Measurements from ENCODE around the gene IL36B.

IL36B gene

DNA sequence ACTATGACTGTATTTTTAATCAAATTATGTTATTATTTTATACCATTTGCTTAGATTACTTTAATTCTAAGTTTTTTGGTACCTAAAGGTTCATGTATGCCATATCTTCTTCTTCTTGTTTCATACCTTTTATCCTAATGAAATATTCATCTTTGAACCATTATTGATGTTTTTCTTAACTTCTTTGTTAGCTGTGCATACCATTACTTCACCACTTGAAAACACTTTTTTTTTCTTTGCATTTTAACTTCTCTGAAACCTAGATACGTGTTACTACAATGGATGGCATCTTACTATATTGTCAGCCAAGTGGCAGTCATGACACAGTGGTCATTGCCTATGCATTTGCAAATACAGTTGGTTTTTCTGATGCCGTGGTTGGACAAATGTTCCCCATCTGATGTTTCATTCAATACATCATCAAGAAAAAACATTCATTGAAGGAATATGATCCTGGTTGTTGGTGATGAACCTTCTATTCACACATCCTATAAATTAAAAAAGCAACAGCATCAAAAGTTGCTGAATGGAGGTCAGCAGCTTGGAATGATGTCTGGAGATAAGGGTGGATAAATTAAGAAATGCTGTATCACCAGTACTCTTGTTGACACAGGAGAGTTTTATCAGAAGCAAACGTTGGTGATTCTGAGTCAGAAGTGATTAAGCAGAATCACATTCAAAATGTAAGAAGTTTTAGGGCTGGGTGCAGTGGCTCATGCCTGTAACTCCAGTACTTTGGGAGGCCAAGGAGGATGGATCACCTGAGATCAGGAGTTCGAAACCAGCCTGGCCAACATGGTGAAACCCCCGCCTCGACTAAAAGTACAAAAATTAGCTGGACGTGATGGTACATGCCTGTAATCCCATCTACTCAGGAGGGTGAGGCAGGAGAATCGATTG lies 40.0 kb downstream of the IL36B start:
- no peak for DNase-seq

- no peak for DNase-seq
Observed at GRCh38 chr2:113011108-113011507, 41.6 kb downstream of the IL36B start.

DNA sequence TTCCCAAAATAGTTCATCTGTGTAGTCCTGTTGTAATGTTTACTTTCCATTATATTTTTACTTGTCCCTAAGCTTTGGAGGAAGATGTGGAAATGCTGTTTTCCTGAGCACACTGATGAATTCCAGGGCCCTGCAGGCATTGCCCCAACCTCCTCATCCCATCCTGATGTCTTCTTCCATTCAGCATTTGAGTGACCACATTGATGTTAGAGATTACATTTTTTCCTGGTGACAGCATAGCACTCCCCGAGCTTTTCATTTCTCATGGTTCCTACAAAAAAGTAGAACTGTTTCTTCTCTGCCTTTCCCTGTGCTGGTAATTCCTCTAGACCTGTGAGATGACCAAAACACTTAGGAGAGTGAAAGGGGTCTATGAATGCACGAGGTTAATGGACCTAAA lies 42.6 kb downstream of the IL36B start:
- DNase-seq = no peak

DNA sequence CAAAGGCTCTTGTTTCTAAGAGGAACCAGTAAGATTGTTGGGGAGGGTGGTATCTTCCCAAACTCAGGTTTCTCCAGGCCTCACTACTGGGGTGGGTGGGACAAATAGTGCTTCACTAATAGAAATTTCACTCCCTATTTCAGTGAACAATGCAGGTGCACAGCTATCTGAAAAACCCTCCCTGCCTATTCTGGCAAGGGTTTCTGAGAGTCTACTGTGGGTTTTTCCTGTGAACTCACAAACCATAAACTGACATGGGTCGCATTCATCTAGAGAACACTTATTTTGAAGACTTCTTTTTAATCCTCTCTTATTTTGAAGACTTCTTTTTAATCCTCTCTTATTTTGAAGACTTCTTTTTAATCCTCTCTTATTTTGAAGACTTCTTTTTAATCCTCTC lies 43.0 kb downstream of the IL36B start:
- DNase-seq = no peak

DNA sequence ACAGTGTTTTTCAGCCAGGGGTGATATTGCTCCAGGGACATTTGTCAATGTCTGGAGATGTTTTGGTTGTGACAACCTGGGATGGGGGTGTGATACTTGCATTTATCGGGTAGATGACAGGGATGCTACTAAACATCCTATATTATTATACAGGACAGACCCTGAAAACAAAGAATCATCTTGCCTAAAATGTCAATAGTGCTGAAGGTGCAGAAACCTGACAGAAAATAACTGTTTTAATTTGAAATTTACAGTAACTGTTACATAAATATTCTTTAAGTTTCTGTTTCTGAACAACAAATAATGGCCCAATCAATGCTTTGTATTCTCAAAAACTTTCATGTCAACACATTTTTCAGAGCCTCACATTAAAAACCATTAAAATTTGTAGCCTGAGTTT lies 45.4 kb downstream of the IL36B start:
- DNase-seq = no peak

GRCh38 chr2:113005030-113005509 lies 47.6 kb downstream of the IL36B start, which contains the start of gene IL36A:
TSS of gene IL36A (plus strand) at chr2:113005459. CDS start at chr2:113005872, 413 bp downstream.
- DNase-seq = no peak

DNA sequence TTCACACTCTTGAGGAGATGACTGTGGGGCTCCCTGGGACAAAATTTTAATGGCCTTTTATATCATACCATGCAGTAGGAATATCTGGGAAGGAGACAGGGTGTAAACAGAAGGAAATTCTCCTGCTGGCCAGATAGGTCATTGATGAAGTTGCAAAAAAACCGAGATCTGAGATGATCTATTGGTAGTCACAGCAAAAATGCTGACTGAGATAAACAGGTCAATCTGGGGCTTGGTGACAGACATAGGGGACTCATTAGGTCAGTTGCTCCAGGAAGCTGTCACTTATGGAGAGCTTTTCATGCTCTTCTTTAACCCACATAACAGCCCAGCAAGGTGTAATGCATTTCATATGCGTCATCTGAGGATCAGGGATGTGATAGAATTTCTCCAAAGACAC lies 50.0 kb downstream of the IL36B start:
- no peak for DNase-seq

DNA sequence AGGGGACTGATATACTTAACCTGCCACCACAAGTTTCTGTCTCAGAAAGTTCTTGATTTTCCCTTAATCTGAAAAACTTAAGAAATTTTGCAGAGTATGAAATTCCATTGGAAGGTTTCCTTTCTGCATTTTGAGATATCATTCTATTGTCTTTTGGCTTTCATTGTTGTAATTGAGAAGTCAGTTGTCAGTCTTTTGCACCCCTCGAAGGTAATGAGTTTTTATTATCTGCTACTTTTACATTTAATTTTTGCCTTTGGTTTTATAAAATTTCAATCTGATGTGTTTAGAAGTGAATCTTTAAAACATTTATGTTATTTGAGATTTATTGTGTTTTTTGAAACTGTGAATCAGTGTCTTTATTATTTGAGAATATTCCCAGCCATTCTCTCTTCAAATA lies 52.2 kb downstream of the IL36B start:
- no peak for DNase-seq

DNA sequence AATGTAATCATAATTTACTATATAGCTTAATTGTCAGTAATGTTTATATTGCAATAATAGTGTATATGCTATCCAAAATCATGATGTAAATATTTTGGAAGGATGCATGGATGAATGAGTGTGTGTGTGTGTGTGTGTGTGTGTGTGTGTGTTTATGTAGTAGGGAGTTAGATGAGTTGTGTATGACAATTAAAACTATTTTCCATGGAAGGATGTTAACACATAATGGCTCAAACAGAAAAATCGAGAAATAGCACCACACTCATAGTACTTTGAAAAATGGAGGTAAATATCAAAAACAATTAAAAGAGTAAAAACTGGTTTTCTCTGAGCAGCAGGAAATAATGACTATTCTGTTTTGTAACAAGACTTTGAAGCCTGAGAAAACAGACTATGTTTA lies 55.5 kb downstream of the IL36B start:
- no peak for DNase-seq

GRCh38 chr2:112996635-112997034 lies 56.0 kb downstream of the IL36B start:
- DNase-seq = no peak

DNA sequence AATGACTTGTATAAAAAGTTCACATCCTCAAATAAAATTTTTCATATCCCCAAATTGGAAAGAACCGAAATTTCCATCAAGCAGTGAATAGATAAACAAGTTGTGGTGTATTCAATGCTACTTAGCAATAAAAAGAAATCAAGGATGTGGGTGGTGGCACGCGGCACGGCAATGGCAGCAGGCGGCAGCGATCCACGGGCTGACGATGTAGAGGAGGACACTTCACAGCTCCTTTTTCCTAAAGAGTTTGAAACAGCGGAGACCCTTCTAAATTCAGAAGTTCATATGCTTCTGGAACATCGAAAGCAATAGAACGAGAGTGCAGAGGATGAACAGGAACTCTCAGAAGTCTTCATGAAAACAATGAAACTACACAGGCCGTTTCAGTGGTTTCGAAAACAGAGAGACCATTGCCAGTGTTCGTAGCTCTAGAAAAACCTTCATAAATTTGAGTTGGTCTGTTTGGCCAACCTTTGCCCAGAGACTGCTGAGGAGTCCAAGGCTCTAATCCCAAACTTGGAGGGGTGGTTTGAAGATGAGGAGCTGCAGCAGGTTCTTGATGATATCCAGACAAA lies 57.2 kb downstream of the IL36B start:
- no peak for DNase-seq

DNA sequence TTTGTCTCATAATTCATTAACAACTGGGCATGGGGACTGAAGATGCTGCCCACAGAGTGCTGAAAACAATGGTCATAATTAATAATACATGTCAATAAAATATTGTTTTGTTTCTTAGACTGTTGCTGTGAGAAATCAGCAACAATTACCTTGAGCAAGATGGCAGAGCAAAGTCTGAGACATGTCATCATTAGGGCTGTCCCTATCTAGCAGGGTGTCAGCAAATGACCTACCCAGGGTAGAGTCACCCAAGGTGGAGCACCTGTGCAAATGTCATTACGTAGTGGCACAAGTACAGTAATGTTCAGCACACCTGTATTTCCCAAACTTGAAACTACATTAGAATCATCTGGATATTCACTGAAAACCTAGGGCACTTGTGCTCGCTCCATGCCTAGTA lies 58.0 kb downstream of the IL36B start:
- no peak for DNase-seq

DNA sequence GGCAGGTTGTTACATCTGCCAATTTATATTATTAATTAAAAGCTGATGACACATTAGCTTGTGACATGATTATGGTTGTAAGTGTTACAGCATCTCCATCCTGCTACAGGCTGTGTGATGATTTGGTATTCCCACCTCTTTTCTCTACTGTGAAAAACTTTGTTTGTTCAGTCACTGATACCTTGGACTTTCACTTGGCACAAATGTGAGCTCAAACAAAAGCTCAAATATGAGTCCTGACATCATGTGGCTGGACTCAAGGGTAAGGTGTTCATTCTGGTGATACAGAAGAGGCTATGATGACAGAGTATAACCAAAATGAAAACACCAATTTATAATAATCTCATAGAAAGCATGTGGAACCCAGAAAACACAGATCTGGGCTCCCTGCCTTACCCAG lies 58.8 kb downstream of the IL36B start:
- no peak for DNase-seq

DNA sequence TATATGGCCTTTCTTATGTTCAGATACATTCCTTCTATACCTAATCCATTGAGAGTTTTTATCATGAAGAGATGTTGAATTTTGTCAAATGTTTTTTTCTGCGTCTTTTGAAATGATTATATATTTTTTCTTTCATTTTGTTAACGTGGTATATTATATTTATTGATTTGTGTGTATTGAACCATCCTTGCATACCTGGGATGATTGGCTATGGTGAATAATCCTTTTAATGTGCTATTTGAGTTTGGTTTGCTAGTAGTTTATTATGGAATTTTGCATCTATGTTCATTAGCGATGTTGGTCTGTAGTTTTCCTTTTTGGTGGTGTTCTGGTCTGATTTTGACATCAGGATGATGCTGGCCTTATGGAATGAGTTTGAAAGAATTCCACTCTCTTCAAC lies 63.1 kb downstream of the IL36B start:
- no peak for DNase-seq

DNA sequence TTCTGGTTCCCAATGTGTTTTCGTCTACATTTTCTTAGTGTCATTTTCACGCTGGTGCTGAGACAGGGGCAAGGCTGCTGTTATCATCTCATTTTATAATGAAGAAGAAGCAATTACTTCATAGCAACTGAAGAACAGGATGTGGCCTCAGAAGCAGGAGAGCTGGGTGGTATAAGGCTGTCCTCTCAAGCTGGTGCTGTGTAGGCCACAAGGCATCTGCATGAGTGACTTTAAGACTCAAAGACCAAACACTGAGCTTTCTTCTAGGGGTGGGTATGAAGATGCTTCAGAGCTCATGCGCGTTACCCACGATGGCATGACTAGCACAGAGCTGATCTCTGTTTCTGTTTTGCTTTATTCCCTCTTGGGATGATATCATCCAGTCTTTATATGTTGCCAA lies 67.6 kb downstream of the IL36B start:
- no peak for DNase-seq

DNA sequence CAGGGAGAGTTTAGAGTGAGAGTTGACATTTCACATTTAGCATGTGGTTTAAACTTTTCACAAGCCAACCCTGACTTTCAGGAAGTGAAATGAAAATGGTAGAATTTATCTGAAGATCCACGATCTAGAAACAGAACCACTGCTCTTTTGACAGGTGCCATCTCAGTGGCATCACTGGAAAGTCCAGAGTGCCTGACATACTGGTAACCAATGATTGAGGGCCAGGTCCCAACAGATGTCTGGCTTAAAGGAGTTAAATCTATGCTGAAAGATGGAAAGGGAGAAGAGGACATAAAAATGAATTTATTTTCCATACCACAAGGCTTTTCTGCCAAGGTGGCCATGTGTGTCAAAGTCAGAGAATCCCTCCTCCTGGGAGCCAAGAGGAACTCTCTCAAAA lies 72.1 kb downstream of the IL36B start:
- DNase-seq = no peak

DNA sequence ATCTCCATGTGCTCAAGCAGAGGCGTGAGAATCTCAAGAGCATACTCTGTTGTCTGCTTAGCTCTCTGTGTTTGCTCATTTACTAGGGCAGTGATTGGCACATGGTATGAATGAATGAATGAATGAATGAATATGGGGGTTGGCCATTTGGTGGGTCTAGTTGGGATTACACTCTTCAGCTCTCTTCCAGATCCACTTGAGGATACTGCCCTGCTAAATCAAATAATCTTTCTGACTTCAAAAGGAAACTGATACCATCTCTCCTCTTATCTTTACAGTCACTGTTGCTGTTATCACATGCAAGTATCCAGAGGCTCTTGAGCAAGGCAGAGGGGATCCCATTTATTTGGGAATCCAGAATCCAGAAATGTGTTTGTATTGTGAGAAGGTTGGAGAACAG lies 72.9 kb downstream of the IL36B start:
- no peak for DNase-seq

DNA sequence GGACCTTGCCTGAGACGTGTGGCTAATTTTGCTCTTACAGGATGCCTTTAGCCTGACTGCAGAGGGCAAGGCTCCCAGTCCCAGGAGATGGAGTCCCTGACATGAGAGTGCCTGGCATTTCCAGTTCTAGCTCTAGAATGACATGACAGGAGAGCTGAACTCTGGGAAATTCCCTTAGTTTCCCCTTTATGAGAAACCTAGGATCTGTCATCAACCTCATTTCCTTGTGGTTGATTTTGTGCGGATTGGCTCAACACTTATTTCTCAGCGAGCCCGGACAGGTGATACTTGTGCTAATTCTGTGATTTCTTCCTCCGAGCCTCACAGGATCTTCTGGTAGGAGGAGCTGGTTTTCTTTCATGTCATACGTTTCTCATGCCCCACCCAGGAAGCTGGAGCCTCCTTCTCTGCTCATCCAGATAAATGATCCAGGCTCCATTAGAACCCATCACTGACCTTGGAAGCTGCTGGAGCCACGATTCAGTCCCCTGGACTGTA lies 75.1 kb downstream of the IL36B start, which contains the start of gene IL36G:
Gene IL36G, plus strand, starts transcription at position 448 of the 498 bp plus-strand sequence. CDS start 633 bp downstream, outside the sequence.
- DNase-seq = no peak
